Lower lobe of right lung (tissue), 2 donors: ENCODE measurements around the gene CACNA1F. TPM values are rescaled to one million over a fixed set of nuclear protein-coding genes. Genes with fewer than 3 reads are reported as not detected.
"Not testable (repeated sequence)": the region's sequence is repeated elsewhere in the genome, so short reads cannot be mapped to it uniquely, and the experiment has no call there.

ENCODE experiments used
- ATAC-seq, 2 donors: fragments of 200-7000 bp; cut with Tn5 transposase; one replicate each; pipeline ENCODE4 v1.9.1; 2020 to 2022; ENCODE audit warnings: mild to moderate bottlenecking in 2 of 2, moderate library complexity in 2 of 2
- DNase-seq: peaks from one replicate; pipeline ENCODE4 v3.0.0-alpha.2; 2020
- H3K27ac ChIP-seq: fragments of 200-600 bp; one replicate; pipeline ENCODE4 v1.8.0; 2022
- H3K27me3 ChIP-seq: fragments of 200-600 bp; one replicate; pipeline ENCODE4 v1.8.0; 2022; ENCODE audit warnings: low read depth
- H3K36me3 ChIP-seq: fragments of 200-600 bp; one replicate; pipeline ENCODE4 v1.8.0; 2022; ENCODE audit warnings: mild to moderate bottlenecking
- H3K4me1 ChIP-seq: fragments of 200-600 bp; one replicate; pipeline ENCODE4 v1.8.0; 2022
- H3K4me3 ChIP-seq: fragments of 200-600 bp; one replicate; pipeline ENCODE4 v1.8.0; 2022; ENCODE audit warnings: mild to moderate bottlenecking
- H3K9me3 ChIP-seq: fragments of 200-600 bp; one replicate; pipeline ENCODE4 v1.8.0; 2022
- CTCF ChIP-seq: fragments of 200-600 bp; IDR thresholded peaks from one replicate; pipeline ENCODE4 v1.8.0; 2022; ENCODE audit warnings: antibody characterized with exemption, mild to moderate bottlenecking
- intact Hi-C: fragments of 100-400 bp; cut with DNase I; formaldehyde crosslinking; loops from one replicate; pipeline ENCODE4 v1.11.0; 2022
- total RNA-seq: library from RNA; stranded (reverse); fragmentation: NEBNext Ultra II Directional; extraction: Animal tissue kit (Norgen Biotek cat#: 25700); gene quantifications from one replicate; pipeline ENCODE4 v1.2.1, GENCODE V29; 2021
- donor health status: DM: no; HTN: yes; CAD: no; lungs with severe emphysema.

The CACNA1F gene
- total RNA-seq, 1 donor from 2014 or later, result 1.4 TPM

GRCh38 chrX:49177873-49178480, 55.2 kb downstream of the CACNA1F start:
- intact Hi-C loops, result no loop called here

GRCh38 chrX:49177338-49177833, 55.8 kb downstream of the CACNA1F start:
- intact Hi-C loops, result no loop called here
- peak overlapping the region; percentile 41 for H3K27ac ChIP-seq
- H3K9me3 ChIP-seq, result no peaks in the 10 kb centered on the region
- TF ChIP-seq CTCF, result peak; percentile 9
- H3K4me3 ChIP-seq, result no peak overlapping the region
- peaks cover 53% of the 10 kb centered on the region for H3K36me3 ChIP-seq
- peaks cover 10% of the 10 kb centered on the region for H3K4me1 ChIP-seq
- ATAC-seq, result peak; percentile 69 to 71
- peak; percentile 47 for DNase-seq
- H3K27me3 ChIP-seq, result no peaks in the 10 kb centered on the region

More at GRCh38 chrX:49177873-49178480, 55.2 kb downstream of the CACNA1F start:
- DNase-seq (no peak), ATAC-seq (no peak)
- H3K36me3 ChIP-seq, result peaks cover 58% of the 10 kb centered on the region
- H3K4me3 ChIP-seq, result no peak overlapping the region
- H3K27me3 ChIP-seq, result no peaks in the 10 kb centered on the region
- no peak for TF ChIP-seq CTCF
- no peak overlapping the region for H3K27ac ChIP-seq
- H3K4me1 ChIP-seq, result peaks cover 6% of the 10 kb centered on the region
- H3K9me3 ChIP-seq, result no peaks in the 10 kb centered on the region

GRCh38 chrX:49176421-49177326, 56.5 kb downstream of the CACNA1F start:
- Histone ChIP-seq H3K27ac (peak overlapping the region; percentile 41), H3K9me3 (no peaks in the 10 kb centered on the region), H3K4me3 (no peak overlapping the region), H3K4me1 (peaks cover 10% of the 10 kb centered on the region), H3K27me3 (no peaks in the 10 kb centered on the region), H3K36me3 (peaks cover 47% of the 10 kb centered on the region)
- peak; percentile 56 for DNase-seq
- intact Hi-C loops, result no loop called here
- peak; percentile 19 to 48 for ATAC-seq
- no peak for TF ChIP-seq CTCF

- H3K9me3 ChIP-seq, result no peaks in the 10 kb centered on the region
- H3K4me3 ChIP-seq, result no peak overlapping the region
- H3K4me1 ChIP-seq, result peaks cover 10% of the 10 kb centered on the region
- H3K27ac ChIP-seq, result no peak overlapping the region
- intact Hi-C loops, result no loop called here
- TF ChIP-seq CTCF, result no peak
- H3K27me3 ChIP-seq, result no peaks in the 10 kb centered on the region
- ATAC-seq (no peak), DNase-seq (no peak)
- H3K36me3 ChIP-seq, result peaks cover 42% of the 10 kb centered on the region
Observed at GRCh38 chrX:49175435-49176274, 57.5 kb downstream of the CACNA1F start.

- no peak overlapping the region for H3K27ac ChIP-seq
- no peaks in the 10 kb centered on the region for H3K9me3 ChIP-seq
- H3K36me3 ChIP-seq, result peaks cover 38% of the 10 kb centered on the region
- no peaks in the 10 kb centered on the region for H3K27me3 ChIP-seq
- intact Hi-C loops, result no loop called here
- ATAC-seq (no peak), DNase-seq (no peak)
- H3K4me1 ChIP-seq, result peaks cover 10% of the 10 kb centered on the region
- H3K4me3 ChIP-seq, result no peak overlapping the region
- TF ChIP-seq CTCF, result no peak
Observed at GRCh38 chrX:49174723-49175122, 58.4 kb downstream of the CACNA1F start.

- H3K9me3 ChIP-seq, H3K4me3 ChIP-seq, DNase-seq, H3K27ac ChIP-seq, H3K27me3 ChIP-seq, intact Hi-C loops, ATAC-seq: not testable (repeated sequence)
- Histone ChIP-seq H3K36me3 (peaks cover 26% of the 10 kb centered on the region), H3K4me1 (peaks cover 10% of the 10 kb centered on the region)
Observed at GRCh38 chrX:49173544-49173943, 59.6 kb downstream of the CACNA1F start.
